Omental fat pad (tissue), 4 donors: ENCODE measurements around the gene RICTOR. TPM values are rescaled to one million over a fixed set of nuclear protein-coding genes. Genes with fewer than 3 reads are reported as not detected.
"Not testable (repeated sequence)": the region's sequence is repeated elsewhere in the genome, so short reads cannot be mapped to it uniquely, and the experiment has no call there.

ENCODE experiments used
- ATAC-seq: fragments of 150-250 bp; one replicate; pipeline ENCODE4 v1.9.1; 2016; ENCODE audit warnings: mild to moderate bottlenecking, moderate library complexity; ENCODE audit not compliant: low FRiP score
- DNase-seq: peaks from one replicate; pipeline ENCODE4 v3.0.0-alpha.2; 2019; ENCODE audit warnings: low spot score
- CTCF ChIP-seq, 3 donors: fragments of 450-650 bp; IDR thresholded peaks; one replicate each; pipeline ENCODE4 v1.5.1; 2016 to 2017; ENCODE audit warnings: antibody characterized with exemption in 3 of 3, mild to moderate bottlenecking in 3 of 3, moderate library complexity in 2 of 3
- total RNA-seq, 4 donors: library from RNA; depleted of rRNA; stranded (reverse); fragments of >200 nt; gene quantifications; one replicate each; pipeline ENCODE4 v1.1.0, GENCODE V29; 2016

RICTOR gene
- total RNA-seq, 4 donors from 2014 or later = 20.4 to 47.1 (median 32.2) TPM

GRCh38 chr5:39013938-39014337 is 60.3 kb downstream of the RICTOR start:
- DNase-seq = no peak
- no peak for TF ChIP-seq CTCF (IDR thresholded peaks at IDR 0.05)
- ATAC-seq = no peak

- DNase-seq, ATAC-seq: not testable (repeated sequence)
Measured at GRCh38 chr5:39010958-39011357, 63.2 kb downstream of the RICTOR start.

- TF ChIP-seq CTCF (IDR thresholded peaks at IDR 0.05) = no peak
- ATAC-seq = no peak
- no peak for DNase-seq
Measured at GRCh38 chr5:39009981-39010380, 64.2 kb downstream of the RICTOR start.

- DNase-seq (no peak), ATAC-seq (no peak)
- TF ChIP-seq CTCF (IDR thresholded peaks at IDR 0.05) = no peak
Measured at GRCh38 chr5:39009280-39009679, 64.9 kb downstream of the RICTOR start.

DNA sequence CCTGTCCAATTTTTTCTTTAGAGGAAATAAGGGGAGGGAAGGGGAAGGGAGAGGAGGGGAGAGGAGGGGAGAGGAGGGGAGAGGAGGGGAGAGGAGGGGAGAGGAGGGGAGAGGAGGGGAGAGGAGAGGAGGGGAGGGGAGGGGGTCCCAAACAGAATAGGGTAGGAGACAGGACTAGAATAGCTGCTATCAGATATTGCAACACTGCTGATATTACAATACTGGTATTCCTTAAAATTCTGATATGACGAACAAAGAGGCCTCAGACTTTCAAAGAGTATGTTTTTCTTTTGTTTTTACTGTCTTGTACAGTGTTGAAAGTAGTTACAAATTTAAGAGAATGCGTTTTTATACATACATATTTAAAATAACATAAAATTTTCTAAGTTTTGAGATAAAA is 67.5 kb downstream of the RICTOR start:
- ATAC-seq = no peak
- no peak for DNase-seq

GRCh38 chr5:39005566-39006232 is 68.5 kb downstream of the RICTOR start:
- DNase-seq (no peak), ATAC-seq (no peak)
- no peak for TF ChIP-seq CTCF (IDR thresholded peaks at IDR 0.05)

More for the DNA sequence above, 67.5 kb downstream of the RICTOR start:
- TF ChIP-seq CTCF (IDR thresholded peaks at IDR 0.05) = no peak

- ATAC-seq (no peak), DNase-seq (no peak)
- TF ChIP-seq CTCF (IDR thresholded peaks at IDR 0.05) = no peak
Measured at GRCh38 chr5:39001683-39002082, 72.5 kb downstream of the RICTOR start.
